GM13976 (cell line): ENCODE results near the gene RPS2.
"Not testable (repeated sequence)": the region's sequence is repeated elsewhere in the genome, so short reads cannot be mapped to it uniquely, and the experiment has no call there.

Source experiments
- DNase-seq: peaks from one replicate; pipeline ENCODE4 v3.0.0; 2012; ENCODE audit warnings: low spot score
- CTCF ChIP-seq: IDR thresholded peaks from 2 replicates; pipeline ENCODE4 v1.5.1; 2012; ENCODE audit warnings: borderline replicate concordance, mild to moderate bottlenecking; ENCODE audit not compliant: insufficient read depth; ENCODE audit errors: extremely low read depth, missing control alignments, control extremely low read depth
- in situ Hi-C: fragments of 300-500 bp; cut with MboI; formaldehyde crosslinking; loops from one replicate; pipeline ENCODE4 v1.12.0; 2022; ENCODE audit warnings: low sequenced_read_pairs, mixed read lengths, inconsistent platforms; ENCODE audit not compliant: unreplicated experiment

Gene RPS2

GRCh38 chr16:1944612-1945199 lies 19.9 kb downstream of the RPS2 start:
- in situ Hi-C loops, result no loop called here
- DNase-seq, result no peak
- no peak for TF ChIP-seq CTCF

- no peak for TF ChIP-seq CTCF
- in situ Hi-C loops, result no loop called here
- peak; percentile 100 for DNase-seq
These were observed 21.6 kb downstream of the RPS2 start, which contains the start of gene MSRB1 for GRCh38 chr16:1942810-1943726. TSS of gene MSRB1 (minus strand) at chr16:1943199. CDS start at chr16:1943156, 43 bp downstream.

GRCh38 chr16:1942047-1942809 lies 22.4 kb downstream of the RPS2 start:
- in situ Hi-C loops, result no loop called here
- no peak for DNase-seq
- TF ChIP-seq CTCF, result no peak

GRCh38 chr16:1941162-1942046 lies 23.2 kb downstream of the RPS2 start:
- in situ Hi-C loops, result no loop called here
- DNase-seq, result no peak
- TF ChIP-seq CTCF, result no peak

GRCh38 chr16:1940273-1941161 lies 24.1 kb downstream of the RPS2 start:
- no peak for TF ChIP-seq CTCF
- in situ Hi-C loops, result no loop called here
- no peak for DNase-seq

- not testable (repeated sequence) for DNase-seq
- in situ Hi-C loops, result loop anchor here (10.0 kb wide), 1 partner anchor 75 kb away; no protein-coding TSS in a partner anchor
These were observed 24.8 kb downstream of the RPS2 start for GRCh38 chr16:1939833-1940232.
